RPMI7951 (cell line): ENCODE measurements around the gene SLC30A1. TPM values are rescaled to one million over a fixed set of nuclear protein-coding genes. Genes with fewer than 3 reads are reported as not detected.
"Not testable (repeated sequence)": the region's sequence is repeated elsewhere in the genome, so short reads cannot be mapped to it uniquely, and the experiment has no call there.

Experiments used
- DNase-seq: peaks from one replicate; pipeline ENCODE4 v3.0.0-alpha.2; 2012; ENCODE audit warnings: low read depth
- total RNA-seq: library from RNA; depleted of rRNA; stranded (reverse); fragments of >200 nt; shearing (Covaris generic); gene quantifications from 2 replicates; pipeline ENCODE4 v1.2.3, GENCODE V29; 2014

SLC30A1 gene
- total RNA-seq, 1 experiment from 2014 or later = 12.0 TPM

GRCh38 chr1:211548321-211549091 is 30.5 kb downstream of the SLC30A1 start:
- DNase-seq = no peak

GRCh38 chr1:211547710-211548109 is 31.3 kb downstream of the SLC30A1 start:
- no peak for DNase-seq

DNA sequence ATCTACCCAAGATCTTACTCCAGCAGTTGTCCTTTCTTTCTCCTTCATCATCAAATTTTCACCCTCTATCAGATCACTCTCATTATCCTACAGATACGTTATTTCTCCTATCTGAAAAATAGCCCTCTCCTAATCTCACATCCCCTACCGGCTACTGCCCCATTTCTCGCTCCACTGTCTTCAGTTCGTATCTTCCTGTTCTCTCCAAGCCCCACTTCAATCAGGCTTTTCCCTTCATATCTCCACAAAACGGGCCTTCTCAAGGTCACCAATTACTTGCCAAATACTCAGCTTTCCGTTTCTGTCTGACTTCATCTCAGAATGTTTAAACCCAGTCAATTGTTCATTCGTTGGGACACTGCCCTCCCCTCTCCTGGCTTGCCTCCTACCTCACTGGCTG is 32.4 kb downstream of the SLC30A1 start:
- no peak for DNase-seq

DNA sequence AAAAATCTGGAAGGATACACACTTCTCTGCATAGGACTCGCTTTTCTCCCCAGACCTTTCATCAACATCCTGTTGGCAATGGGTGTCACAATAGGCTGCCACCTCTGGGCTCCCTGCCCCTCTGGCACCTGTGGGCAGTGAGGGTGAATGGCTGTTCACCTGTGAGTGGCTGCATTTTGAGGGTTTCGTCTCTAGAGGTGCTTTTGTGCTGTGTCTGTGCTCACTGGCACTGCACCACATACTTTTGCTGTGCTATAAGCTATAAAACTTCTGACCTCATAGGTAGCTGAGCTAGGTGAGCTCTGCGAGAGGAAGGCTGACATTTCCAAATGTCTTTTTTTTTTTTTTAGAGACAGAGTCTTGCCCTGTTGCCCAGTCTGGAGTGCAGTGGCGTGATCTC is 35.9 kb downstream of the SLC30A1 start:
- DNase-seq = no peak

- no peak for DNase-seq
These were observed 37.1 kb downstream of the SLC30A1 start for GRCh38 chr1:211541720-211542477.

GRCh38 chr1:211541278-211541677 is 37.7 kb downstream of the SLC30A1 start:
- DNase-seq = no peak

GRCh38 chr1:211540824-211541223 is 38.1 kb downstream of the SLC30A1 start:
- not testable (repeated sequence) for DNase-seq

- DNase-seq = no peak
These were observed 40.7 kb downstream of the SLC30A1 start for GRCh38 chr1:211538287-211538686.

DNA sequence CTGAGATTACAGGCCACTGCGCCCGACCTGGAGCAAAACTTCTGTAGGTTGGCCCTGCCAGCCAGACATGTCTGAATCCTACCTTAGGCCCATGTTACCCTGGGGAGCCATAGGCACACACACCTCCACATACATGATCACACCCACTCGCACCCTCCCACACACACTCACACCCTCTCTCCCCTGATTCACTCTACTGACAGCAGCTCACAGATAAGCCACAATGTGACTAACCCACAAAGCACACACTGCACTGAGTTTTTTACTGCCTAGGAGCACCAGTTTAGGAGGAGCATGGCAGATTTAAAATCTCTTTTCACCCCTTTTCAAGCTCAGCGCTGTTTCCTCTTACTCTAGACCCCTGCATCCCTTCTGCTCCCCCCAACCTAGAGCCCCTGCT is 41.7 kb downstream of the SLC30A1 start:
- no peak for DNase-seq

DNA sequence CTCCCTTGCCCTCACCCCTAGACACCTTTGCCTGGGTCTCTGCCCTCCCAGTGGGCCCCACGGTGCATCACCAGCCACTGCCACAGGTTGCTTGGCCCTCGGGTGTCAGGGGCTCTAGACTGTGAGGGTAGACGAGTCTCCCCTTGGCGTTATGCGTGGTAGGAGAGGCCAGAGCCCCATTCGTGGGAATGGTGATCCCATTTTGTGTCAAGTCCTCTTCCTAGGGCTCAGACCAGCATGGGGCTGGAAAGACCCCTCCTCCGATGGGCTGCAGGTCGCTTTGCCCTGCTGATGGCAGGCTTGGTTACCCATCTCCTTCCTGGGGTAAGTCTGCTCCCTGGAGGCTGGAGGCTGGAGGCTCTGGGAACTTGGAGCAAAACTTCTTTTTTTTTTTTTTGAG is 42.4 kb downstream of the SLC30A1 start:
- no peak for DNase-seq

DNA sequence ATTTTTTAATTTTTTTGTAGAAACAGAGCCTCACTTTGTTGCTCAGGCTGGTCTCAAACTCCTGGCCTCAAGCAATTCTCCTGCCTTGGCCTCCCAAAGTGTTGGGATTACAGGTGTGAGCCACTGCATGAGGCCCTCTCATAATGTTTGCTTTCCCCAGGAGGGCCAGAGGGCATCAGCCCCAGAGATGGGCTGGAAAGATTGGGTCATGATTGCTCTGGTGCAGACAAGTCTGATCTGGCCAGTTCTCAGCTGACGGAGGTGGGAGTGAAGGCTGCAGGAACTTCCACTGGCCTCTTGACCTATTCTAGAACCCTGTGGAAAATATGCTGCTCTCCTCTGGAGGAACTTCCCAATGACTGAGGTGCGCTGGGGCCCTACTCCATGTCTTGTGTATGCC is 43.6 kb downstream of the SLC30A1 start:
- DNase-seq = no peak

GRCh38 chr1:211534545-211535291 is 44.2 kb downstream of the SLC30A1 start:
- no peak for DNase-seq

DNA sequence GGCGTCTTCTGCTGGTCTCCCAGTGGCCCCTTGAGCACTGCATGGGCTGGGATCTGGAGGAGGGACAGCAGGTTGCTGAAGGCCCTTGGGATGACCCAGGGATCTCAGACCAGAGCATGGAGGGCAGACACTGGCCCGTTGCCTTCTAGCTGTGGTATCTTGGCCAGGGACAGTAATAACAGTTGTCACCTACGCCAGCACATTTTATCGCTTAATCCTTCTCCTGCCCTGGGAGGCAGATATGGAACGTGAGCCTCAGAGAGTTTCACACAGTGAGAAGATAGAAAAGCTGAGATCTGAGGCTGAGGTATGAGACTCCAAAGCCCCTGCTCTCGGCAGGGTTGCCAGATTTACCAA is 46.9 kb downstream of the SLC30A1 start:
- DNase-seq = no peak

DNA sequence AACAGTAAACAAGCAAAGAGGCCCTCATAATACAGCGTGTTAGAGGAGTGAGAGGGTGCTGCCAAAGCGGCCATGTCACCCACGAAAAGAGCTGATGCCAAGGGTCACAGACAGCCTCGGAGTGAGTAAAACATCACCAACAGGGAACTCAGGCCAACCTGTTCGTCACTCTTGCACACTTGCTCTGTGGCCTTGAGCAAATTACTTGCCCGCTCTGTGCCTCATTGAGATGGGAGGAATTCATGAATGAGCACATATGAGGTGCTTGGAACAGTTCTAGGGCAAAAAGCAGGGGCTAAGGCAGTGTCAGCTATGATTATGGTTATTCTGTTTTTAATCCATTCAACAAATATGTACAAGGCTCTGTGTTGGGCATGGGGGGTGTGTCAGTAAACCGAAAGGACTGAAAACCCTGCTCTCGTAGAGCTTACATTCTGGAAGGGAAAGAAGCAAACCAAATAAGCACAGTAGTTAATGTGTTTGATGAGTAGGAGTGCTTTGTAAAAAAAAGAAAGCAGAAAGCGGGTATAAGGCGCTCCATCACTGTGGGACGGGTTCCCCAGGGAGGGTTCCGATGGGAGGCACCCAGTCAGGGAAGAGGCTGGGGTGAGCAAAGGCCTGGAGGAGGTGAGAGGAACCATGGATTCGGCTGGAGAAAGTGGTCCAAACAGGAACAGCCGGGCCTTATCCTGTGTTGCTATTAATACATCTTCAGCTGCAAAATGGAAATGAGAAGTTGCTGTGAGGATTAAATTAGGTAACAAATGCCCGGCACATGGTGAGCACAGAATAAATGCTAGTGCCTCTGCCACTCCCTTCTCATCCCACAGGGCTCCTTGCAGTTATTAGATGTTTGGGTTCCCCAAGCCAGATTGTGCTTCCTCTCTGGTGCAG is 47.5 kb downstream of the SLC30A1 start:
- DNase-seq = no peak

GRCh38 chr1:211530102-211530501 is 48.9 kb downstream of the SLC30A1 start:
- DNase-seq = no peak

DNA sequence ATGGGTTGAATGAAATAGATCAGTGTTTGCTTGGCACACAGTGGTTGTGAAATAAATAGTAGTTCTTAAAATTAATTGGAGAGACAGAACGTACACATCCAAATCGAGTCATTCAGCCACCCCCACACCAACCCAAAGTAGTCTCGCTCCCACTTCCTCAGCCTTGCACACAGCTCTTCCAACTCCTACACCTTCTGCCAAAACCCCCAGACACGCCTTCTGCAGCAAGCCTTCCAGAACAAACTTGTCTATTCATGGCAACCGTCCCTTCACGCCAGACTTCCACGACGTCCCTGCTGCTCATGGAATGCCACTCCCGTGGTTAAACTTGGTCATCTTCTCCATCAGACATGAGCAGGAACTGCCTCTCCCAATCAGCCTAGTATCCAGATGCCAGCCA is 49.5 kb downstream of the SLC30A1 start:
- DNase-seq = no peak

- no peak for DNase-seq
These were observed 50.0 kb downstream of the SLC30A1 start for GRCh38 chr1:211529011-211529410.

DNA sequence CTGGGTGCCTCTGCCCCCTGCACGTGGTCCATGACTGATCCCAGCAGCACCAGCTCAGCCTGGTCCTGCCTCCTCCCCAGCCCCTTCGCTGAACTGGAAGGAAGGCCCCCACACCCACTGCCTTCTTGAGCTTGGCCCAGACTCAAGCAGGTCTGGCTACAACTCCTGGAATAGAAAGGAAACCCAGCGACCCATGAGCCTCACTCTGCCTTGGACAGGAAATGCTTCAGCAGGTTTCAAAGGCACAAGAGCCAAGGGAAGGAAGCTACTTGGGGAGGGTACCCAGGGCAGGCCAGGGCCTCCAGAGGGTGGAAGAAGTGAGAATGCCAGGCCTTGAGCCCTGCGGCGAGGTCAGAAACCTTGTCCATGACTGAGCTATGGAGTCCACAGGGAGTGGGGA is 51.1 kb downstream of the SLC30A1 start:
- no peak for DNase-seq

- no peak for DNase-seq
These were observed 52.0 kb downstream of the SLC30A1 start for GRCh38 chr1:211527006-211527405.

GRCh38 chr1:211526101-211526500 is 52.9 kb downstream of the SLC30A1 start:
- no peak for DNase-seq

DNA sequence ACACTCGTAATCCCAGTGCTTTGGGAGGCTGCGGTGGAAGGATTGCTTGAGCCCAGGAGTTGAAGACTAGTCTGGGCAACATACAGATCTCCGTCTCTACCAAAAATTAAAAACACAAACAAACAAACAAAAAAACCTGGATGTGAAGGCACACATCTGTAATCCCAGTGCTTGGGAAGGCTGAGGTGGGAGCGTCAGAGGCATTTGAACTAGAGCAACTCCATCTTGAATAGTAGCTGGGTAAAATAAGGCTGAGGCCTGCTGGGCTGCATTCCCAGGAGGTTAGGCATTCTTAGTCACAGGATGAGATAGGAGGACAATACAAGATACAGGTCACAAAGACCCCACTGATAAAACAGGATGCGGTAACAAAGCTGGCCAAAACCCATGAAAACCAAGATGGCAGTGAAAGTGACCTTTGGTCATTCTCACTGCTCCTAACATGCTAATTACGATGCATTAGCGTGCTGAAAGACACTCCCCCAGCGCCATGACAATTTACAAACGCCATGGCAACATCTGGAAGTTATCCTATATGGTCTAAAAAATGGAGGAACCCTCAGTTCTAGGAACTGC is 53.8 kb downstream of the SLC30A1 start:
- DNase-seq = peak; percentile 23
